SU-DHL-6 (cell line): ENCODE data around the gene JAKMIP1.
A peak's percentile ranks its signal among the peaks of the same experiment; 100 is the strongest.

Experiments used
- H2AFZ ChIP-seq: fragments of 200-600 bp; sonication (generic); 2 replicates; pipeline ENCODE4 v1.6.1; 2014; ENCODE audit warnings: low read depth, mild to moderate bottlenecking, moderate library complexity, mixed read lengths, antibody characterized with exemption, low read length; ENCODE audit not compliant: severe bottlenecking
- H3F3A ChIP-seq: fragments of 200-600 bp; shearing (Covaris generic); 2 replicates; pipeline ENCODE4 v1.6.0; 2016; ENCODE audit warnings: antibody characterized with exemption, mild to moderate bottlenecking; ENCODE audit not compliant: insufficient read depth
- H3K27ac ChIP-seq: fragments of 200-600 bp; sonication (generic); 2 replicates; pipeline ENCODE4 v1.5.1; 2016; ENCODE audit warnings: low read depth, mild to moderate bottlenecking, low read length, moderate library complexity, mixed read lengths
- H3K27me3 ChIP-seq: fragments of 200-600 bp; sonication (generic), shearing (Covaris generic); 2 replicates; pipeline ENCODE4 v1.6.0; 2014; ENCODE audit warnings: mild to moderate bottlenecking, low read length
- H3K36me3 ChIP-seq: fragments of 200-600 bp; sonication (generic); 2 replicates; pipeline ENCODE4 v1.6.1; 2014; ENCODE audit warnings: mild to moderate bottlenecking, low read length, mixed read lengths
- H3K4me2 ChIP-seq: fragments of 300-600, 200-600 bp; shearing (Covaris generic), sonication (generic); 2 replicates; pipeline ENCODE4 v1.6.0; 2014; ENCODE audit warnings: low read length, low read depth, mild to moderate bottlenecking; ENCODE audit not compliant: poor library complexity, severe bottlenecking
- H3K4me3 ChIP-seq: fragments of 200-600 bp; sonication (generic); 2 replicates; pipeline ENCODE4 v1.5.1; 2014; ENCODE audit warnings: antibody characterized with exemption, low read length, mild to moderate bottlenecking, mixed read lengths; ENCODE audit not compliant: insufficient read depth, poor library complexity, severe bottlenecking
- H3K79me2 ChIP-seq: fragments of 200-600 bp; sonication (generic); 2 replicates; pipeline ENCODE4 v1.6.1; 2014; ENCODE audit warnings: mild to moderate bottlenecking, low read length, moderate library complexity; ENCODE audit not compliant: insufficient read depth
- H3K9ac ChIP-seq: fragments of 200-600 bp; sonication (generic); 2 replicates; pipeline ENCODE4 v1.7.0; 2014; ENCODE audit warnings: mild to moderate bottlenecking, low read length
- H3K9me2 ChIP-seq: fragments of 200-600 bp; sonication (generic); replicated peaks from 2 replicates; pipeline ENCODE4 v1.6.1; 2014; ENCODE audit warnings: low read length; ENCODE audit not compliant: insufficient read depth
- H3K9me3 ChIP-seq: fragments of 200-600 bp; sonication (generic); 2 replicates; pipeline ENCODE4 v1.6.1; 2014; ENCODE audit warnings: low read length, mixed read lengths; ENCODE audit not compliant: insufficient read depth
- H4K20me1 ChIP-seq: fragments of 200-600 bp; sonication (generic); 2 replicates; pipeline ENCODE4 v1.6.1; 2014; ENCODE audit warnings: low read depth, mild to moderate bottlenecking, antibody characterized with exemption, low read length, moderate library complexity, mixed read lengths
- EZH2phosphoT487 ChIP-seq: fragments of 200-600 bp; sonication (generic), shearing (Covaris generic); conservative IDR thresholded peaks from 2 replicates; pipeline ENCODE4 v1.6.1; 2018; ENCODE audit warnings: mild to moderate bottlenecking, antibody characterized with exemption, low read length, moderate library complexity, mixed read lengths
- TF ChIP-seq, protein P1 (sequence below): fragments of 200-600 bp; sonication (generic); IDR thresholded peaks from one replicate; pipeline ENCODE4 v1.5.1; 2017; ENCODE audit warnings: antibody characterized with exemption, mild to moderate bottlenecking, low read length, moderate library complexity; ENCODE audit not compliant: insufficient read depth, poor library complexity, severe bottlenecking

Gene JAKMIP1

DNA sequence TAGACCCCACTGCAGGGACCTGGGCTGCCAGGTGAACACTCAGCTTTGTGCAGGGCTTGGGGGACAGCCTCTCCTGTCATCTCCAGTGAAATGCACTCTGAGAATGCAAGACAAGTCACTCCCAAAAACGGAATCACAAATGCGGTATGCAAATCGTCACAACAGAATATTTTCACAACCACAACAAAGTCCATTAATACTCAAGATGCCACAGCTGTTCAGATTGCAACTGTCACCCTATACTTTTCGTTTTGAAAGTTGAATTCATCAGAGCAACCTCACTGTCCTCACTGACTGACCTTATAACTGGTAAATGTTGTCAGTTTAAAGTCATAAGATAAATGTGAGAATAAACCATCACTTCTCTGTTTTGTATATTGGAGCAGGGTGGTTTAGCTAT is 16.6 kb downstream of the JAKMIP1 start:
- no peak overlapping the region for H3K27ac ChIP-seq
- H2AFZ ChIP-seq, result no peak overlapping the region
- H3K9ac ChIP-seq, result no peak overlapping the region
- no peaks in the 10 kb centered on the region for H3K27me3 ChIP-seq
- no peaks in the 10 kb centered on the region for H3K9me2 ChIP-seq
- no peaks in the 10 kb centered on the region for H3K79me2 ChIP-seq
- no peaks in the 10 kb centered on the region for H3K9me3 ChIP-seq
- H4K20me1 ChIP-seq, result no peaks in the 10 kb centered on the region
- no peak overlapping the region for H3K4me3 ChIP-seq
- TF ChIP-seq, protein P1, sequence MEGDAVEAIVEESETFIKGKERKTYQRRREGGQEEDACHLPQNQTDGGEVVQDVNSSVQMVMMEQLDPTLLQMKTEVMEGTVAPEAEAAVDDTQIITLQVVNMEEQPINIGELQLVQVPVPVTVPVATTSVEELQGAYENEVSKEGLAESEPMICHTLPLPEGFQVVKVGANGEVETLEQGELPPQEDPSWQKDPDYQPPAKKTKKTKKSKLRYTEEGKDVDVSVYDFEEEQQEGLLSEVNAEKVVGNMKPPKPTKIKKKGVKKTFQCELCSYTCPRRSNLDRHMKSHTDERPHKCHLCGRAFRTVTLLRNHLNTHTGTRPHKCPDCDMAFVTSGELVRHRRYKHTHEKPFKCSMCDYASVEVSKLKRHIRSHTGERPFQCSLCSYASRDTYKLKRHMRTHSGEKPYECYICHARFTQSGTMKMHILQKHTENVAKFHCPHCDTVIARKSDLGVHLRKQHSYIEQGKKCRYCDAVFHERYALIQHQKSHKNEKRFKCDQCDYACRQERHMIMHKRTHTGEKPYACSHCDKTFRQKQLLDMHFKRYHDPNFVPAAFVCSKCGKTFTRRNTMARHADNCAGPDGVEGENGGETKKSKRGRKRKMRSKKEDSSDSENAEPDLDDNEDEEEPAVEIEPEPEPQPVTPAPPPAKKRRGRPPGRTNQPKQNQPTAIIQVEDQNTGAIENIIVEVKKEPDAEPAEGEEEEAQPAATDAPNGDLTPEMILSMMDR, result no peak
- H3K4me2 ChIP-seq, result peak overlapping the region; percentile 35
- H3F3A ChIP-seq, result no peaks in the 10 kb centered on the region
- no peaks in the 10 kb centered on the region for H3K36me3 ChIP-seq

DNA sequence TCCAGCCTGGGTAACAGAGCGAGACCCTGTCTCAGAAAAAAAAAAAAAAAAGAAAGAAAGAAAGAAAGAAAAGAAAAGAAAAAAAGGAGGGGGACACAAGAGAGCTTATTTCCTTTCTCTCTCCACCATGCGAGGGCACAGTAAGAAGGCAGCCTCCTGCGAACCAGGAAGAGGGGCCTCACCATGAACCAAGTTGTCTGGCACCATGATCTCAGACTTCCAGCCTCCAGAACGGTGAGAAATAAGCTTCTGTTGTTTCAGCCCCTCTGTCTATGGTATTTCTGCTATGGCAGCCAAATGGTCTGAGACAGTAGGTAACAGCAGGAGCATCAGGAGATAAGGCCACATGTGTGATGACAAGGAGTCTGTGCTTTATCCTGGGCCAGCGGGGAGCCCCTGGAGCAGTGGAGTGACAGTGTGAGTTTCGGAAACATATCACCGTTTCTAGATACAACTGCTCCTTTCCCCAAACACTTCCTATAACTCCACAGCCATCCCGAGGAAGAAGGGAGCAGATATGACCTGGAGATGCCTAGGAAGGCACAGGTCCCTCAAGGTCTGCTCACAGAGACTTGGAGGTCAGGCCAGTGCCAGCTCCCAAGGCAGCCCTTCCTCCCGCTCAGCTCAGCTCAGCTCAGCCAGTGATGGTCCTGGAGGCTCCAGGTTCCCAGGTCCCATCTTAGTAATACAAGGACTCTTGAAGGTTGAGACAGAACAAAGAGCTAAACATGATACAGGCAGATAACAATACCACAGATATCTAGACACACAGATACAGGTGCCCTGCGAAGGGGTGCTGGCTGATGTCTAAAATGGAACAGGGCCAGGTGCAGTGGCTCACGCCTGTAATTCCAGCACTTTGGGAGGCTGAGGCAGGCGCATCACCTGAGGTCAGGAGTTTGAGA is 17.7 kb downstream of the JAKMIP1 start:
- Histone ChIP-seq H3K9me3 (no peaks in the 10 kb centered on the region), H3K9ac (no peak overlapping the region), H3K79me2 (no peaks in the 10 kb centered on the region), H3K4me2 (no peak overlapping the region), H3K27ac (no peak overlapping the region), H3K9me2 (no peaks in the 10 kb centered on the region), H3K4me3 (no peak overlapping the region), H2AFZ (no peak overlapping the region), H3K36me3 (no peaks in the 10 kb centered on the region), H4K20me1 (no peaks in the 10 kb centered on the region), H3K27me3 (no peaks in the 10 kb centered on the region), H3F3A (no peaks in the 10 kb centered on the region)
- TF ChIP-seq, protein P1, result no peak
- TF ChIP-seq EZH2phosphoT487, result no peak

DNA sequence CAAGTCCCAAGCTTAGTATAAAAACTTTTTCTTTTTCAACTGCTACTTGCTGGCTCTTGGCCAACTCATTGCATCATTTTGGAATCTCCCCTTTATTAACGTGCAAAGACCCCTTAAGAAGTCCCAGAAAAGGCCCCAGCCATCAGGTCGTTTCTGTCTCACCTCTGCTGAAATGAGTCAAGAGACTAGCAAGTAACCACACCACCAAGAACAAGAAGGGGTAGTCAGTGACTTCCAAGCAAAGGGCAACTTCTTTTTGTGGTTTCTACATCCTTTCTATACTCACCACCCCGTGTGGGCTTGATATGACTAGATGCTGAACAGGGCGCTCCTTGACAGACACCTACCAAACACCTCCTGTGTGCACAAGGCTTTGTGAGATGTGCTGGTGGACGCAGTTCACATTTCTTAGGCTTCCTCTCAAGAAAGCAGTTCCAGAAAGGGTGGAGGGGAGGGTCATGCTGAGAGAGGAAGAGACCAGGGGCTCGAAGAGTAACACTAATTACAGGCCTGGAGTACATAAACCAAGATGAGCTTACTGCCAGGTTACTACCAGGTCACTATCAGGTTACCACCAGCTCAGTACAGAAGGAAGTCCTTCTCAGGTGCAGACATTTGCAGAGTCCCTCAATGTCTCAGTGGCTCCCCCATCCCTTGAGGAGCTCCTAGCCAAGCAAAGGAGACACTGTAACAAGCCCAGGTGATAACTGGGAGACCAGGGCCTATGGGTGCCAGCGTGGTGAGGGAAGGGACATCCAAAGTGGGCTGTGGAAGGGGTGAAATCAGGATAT is 19.3 kb downstream of the JAKMIP1 start:
- Histone ChIP-seq H3K9me2 (no peaks in the 10 kb centered on the region), H3K4me2 (no peak overlapping the region), H3K4me3 (no peak overlapping the region), H3K27me3 (no peaks in the 10 kb centered on the region), H3K27ac (no peak overlapping the region), H3K9ac (no peak overlapping the region), H3K79me2 (no peaks in the 10 kb centered on the region), H2AFZ (no peak overlapping the region), H4K20me1 (no peaks in the 10 kb centered on the region), H3K36me3 (no peaks in the 10 kb centered on the region), H3K9me3 (no peaks in the 10 kb centered on the region), H3F3A (no peaks in the 10 kb centered on the region)
- TF ChIP-seq, protein P1, result no peak
- TF ChIP-seq EZH2phosphoT487, result no peak
